Measurements from ENCODE around the gene AP1G2. TPM values are rescaled to one million over a fixed set of nuclear protein-coding genes. Genes with fewer than 3 reads are reported as not detected.
A peak's percentile ranks its signal among the peaks of the same experiment; 100 is the strongest.

Gene AP1G2
- total and polyA plus RNA-seq, 2 of the 13 experiments (the other 11 are each of a cell fraction or from before 2014, with no cell fraction given) = 96.9 to 611 TPM

GRCh38 chr14:23513005-23513817, 54.4 kb downstream of the AP1G2 start (continued):
- TF ChIP-seq, protein P1, sequence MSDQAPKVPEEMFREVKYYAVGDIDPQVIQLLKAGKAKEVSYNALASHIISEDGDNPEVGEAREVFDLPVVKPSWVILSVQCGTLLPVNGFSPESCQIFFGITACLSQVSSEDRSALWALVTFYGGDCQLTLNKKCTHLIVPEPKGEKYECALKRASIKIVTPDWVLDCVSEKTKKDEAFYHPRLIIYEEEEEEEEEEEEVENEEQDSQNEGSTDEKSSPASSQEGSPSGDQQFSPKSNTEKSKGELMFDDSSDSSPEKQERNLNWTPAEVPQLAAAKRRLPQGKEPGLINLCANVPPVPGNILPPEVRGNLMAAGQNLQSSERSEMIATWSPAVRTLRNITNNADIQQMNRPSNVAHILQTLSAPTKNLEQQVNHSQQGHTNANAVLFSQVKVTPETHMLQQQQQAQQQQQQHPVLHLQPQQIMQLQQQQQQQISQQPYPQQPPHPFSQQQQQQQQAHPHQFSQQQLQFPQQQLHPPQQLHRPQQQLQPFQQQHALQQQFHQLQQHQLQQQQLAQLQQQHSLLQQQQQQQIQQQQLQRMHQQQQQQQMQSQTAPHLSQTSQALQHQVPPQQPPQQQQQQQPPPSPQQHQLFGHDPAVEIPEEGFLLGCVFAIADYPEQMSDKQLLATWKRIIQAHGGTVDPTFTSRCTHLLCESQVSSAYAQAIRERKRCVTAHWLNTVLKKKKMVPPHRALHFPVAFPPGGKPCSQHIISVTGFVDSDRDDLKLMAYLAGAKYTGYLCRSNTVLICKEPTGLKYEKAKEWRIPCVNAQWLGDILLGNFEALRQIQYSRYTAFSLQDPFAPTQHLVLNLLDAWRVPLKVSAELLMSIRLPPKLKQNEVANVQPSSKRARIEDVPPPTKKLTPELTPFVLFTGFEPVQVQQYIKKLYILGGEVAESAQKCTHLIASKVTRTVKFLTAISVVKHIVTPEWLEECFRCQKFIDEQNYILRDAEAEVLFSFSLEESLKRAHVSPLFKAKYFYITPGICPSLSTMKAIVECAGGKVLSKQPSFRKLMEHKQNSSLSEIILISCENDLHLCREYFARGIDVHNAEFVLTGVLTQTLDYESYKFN (CRISPR knock-in tag; conservative IDR thresholded peaks at IDR 0.05) = no peak
- TF ChIP-seq ZNF709 (CRISPR knock-in tag; IDR thresholded peaks at IDR 0.05) (no peak), KDM6A (CRISPR knock-in tag; IDR thresholded peaks at IDR 0.05; ENCODE audit: low read depth) (no peak), ZNF263 (CRISPR knock-in tag; IDR thresholded peaks at IDR 0.05) (no peak), AKAP8 (CRISPR knock-in tag; IDR thresholded peaks at IDR 0.05) (no peak), SNAPC5 (CRISPR knock-in tag; IDR thresholded peaks at IDR 0.05; ENCODE audit: borderline replicate concordance) (no peak), ZNF761 (CRISPR knock-in tag; conservative IDR thresholded peaks at IDR 0.05) (no peak), CSRNP1 (CRISPR knock-in tag; IDR thresholded peaks at IDR 0.05) (no peak), PAF1 (CRISPR knock-in tag; IDR thresholded peaks at IDR 0.05) (0 out of 2 replicates have a peak, but pooled peaks have one; percentile 3), AGO2 (optimal IDR thresholded peaks at IDR 0.05; ENCODE audit: low read depth, low read length) (peak; percentile 64), NCOR1 (IDR thresholded peaks at IDR 0.05; ENCODE audit: borderline replicate concordance, low read length) (no peak), U2AF1 (optimal IDR thresholded peaks at IDR 0.05; ENCODE audit: low read depth, low read length) (no peak), ZNF207 (IDR thresholded peaks at IDR 0.05; ENCODE audit: borderline replicate concordance) (0 out of 2 replicates have a peak, but pooled peaks have one; percentile 39), KLF13 (CRISPR knock-in tag; IDR thresholded peaks at IDR 0.05) (no peak), HBP1 (CRISPR knock-in tag; IDR thresholded peaks at IDR 0.05; ENCODE audit: low read depth) (no peak), HMGA1 (CRISPR knock-in tag; conservative IDR thresholded peaks at IDR 0.05) (no peak), ISX (CRISPR knock-in tag; conservative IDR thresholded peaks at IDR 0.05) (no peak), ZBTB8A (CRISPR knock-in tag; IDR thresholded peaks at IDR 0.05; ENCODE audit: borderline replicate concordance, low read depth) (no peak), KLF9 (CRISPR knock-in tag; IDR thresholded peaks at IDR 0.05; ENCODE audit: low read depth) (no peak)
- TF ChIP-seq, protein P2, sequence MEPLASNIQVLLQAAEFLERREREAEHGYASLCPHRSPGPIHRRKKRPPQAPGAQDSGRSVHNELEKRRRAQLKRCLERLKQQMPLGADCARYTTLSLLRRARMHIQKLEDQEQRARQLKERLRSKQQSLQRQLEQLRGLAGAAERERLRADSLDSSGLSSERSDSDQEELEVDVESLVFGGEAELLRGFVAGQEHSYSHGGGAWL (CRISPR knock-in tag; IDR thresholded peaks at IDR 0.05) = no peak
- TF ChIP-seq, protein P3, sequence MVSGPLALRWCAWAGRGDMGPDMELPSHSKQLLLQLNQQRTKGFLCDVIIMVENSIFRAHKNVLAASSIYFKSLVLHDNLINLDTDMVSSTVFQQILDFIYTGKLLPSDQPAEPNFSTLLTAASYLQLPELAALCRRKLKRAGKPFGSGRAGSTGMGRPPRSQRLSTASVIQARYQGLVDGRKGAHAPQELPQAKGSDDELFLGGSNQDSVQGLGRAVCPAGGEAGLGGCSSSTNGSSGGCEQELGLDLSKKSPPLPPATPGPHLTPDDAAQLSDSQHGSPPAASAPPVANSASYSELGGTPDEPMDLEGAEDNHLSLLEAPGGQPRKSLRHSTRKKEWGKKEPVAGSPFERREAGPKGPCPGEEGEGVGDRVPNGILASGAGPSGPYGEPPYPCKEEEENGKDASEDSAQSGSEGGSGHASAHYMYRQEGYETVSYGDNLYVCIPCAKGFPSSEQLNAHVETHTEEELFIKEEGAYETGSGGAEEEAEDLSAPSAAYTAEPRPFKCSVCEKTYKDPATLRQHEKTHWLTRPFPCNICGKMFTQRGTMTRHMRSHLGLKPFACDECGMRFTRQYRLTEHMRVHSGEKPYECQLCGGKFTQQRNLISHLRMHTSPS (CRISPR knock-in tag; IDR thresholded peaks at IDR 0.05; ENCODE audit: low read depth) = no peak
